Activated CD8-positive, alpha-beta memory T cell treated with anti-CD3 and anti-CD28 coated beads, Interleukin-2, amount 10 ng/mL, durations not matched to agents 7 days and 5 days (primary cell): ENCODE data around the gene WASHC2A. TPM values are rescaled to one million over a fixed set of nuclear protein-coding genes. Genes with fewer than 3 reads are reported as not detected.
"Not testable (repeated sequence)": the region's sequence is repeated elsewhere in the genome, so short reads cannot be mapped to it uniquely, and the experiment has no call there.

Experiments
- ATAC-seq: fragments of 150-1000 bp; cut with Tn5 transposase; one replicate; pipeline ENCODE4 v1.10.0; 2021; ENCODE audit warnings: moderate library complexity
- CTCF ChIA-PET: fragments of 350-600 bp; sonication (Branson Sonifier 250); formaldehyde crosslinking; loops from one replicate; lab custom pipeline; 2021; ENCODE audit warnings: antibody characterized with exemption; lab: Charles Lee
- DNase-seq: peaks from one replicate; pipeline ENCODE4 v3.0.0-alpha.2; 2020
- H3K27ac Mint-ChIP-seq: one replicate; pipeline ENCODE4 v1.8.0; 2021; ENCODE audit warnings: mild to moderate bottlenecking, mixed read lengths
- H3K27me3 Mint-ChIP-seq: one replicate; pipeline ENCODE4 v1.8.0; 2021; ENCODE audit warnings: mixed read lengths
- H3K36me3 Mint-ChIP-seq: one replicate; pipeline ENCODE4 v1.8.0; 2021; ENCODE audit warnings: mild to moderate bottlenecking, mixed read lengths
- H3K4me1 Mint-ChIP-seq: one replicate; pipeline ENCODE4 v1.8.0; 2021; ENCODE audit warnings: mixed read lengths
- H3K4me3 Mint-ChIP-seq: one replicate; pipeline ENCODE4 v1.8.0; 2021; ENCODE audit warnings: mild to moderate bottlenecking, moderate library complexity, mixed read lengths
- H3K9me3 Mint-ChIP-seq: one replicate; pipeline ENCODE4 v1.8.0; 2022; ENCODE audit warnings: low read depth, mixed read lengths
- total RNA-seq, 2 experiments: library from RNA; stranded (reverse); gene quantifications; one replicate each; pipeline ENCODE4 v1.2.3, GENCODE V29; 2021

WASHC2A gene
- 10 to 100 TPM; 32.5 to 33.3 TPM for total RNA-seq

GRCh38 chr10:50067546-50068351 lies at the start of gene WASHC2A:
WASHC2A (plus strand) TSS chr10:50067954; CDS start chr10:50068006, 52 bp downstream.
- CTCF ChIA-PET, H3K27me3 Mint-ChIP-seq, H3K36me3 Mint-ChIP-seq, H3K9me3 Mint-ChIP-seq: not testable (repeated sequence)
- Mint-ChIP-seq H3K27ac (peak within 1 kb of the TSS; percentile 83), H3K4me1 (peaks cover 12% of the 10 kb centered on the region), H3K4me3 (peak within 1 kb of the TSS; percentile 73)
- ATAC-seq (peak; percentile 96), DNase-seq (peak; percentile 97)

- H3K4me3 Mint-ChIP-seq, H3K27me3 Mint-ChIP-seq, CTCF ChIA-PET, H3K27ac Mint-ChIP-seq, H3K4me1 Mint-ChIP-seq, DNase-seq, ATAC-seq, H3K9me3 Mint-ChIP-seq, H3K36me3 Mint-ChIP-seq: not testable (repeated sequence)
Measured at GRCh38 chr10:50019279-50019678, 48.5 kb upstream of the WASHC2A start.

- H3K36me3 Mint-ChIP-seq, H3K4me1 Mint-ChIP-seq, CTCF ChIA-PET, DNase-seq, H3K27ac Mint-ChIP-seq, H3K4me3 Mint-ChIP-seq, ATAC-seq, H3K9me3 Mint-ChIP-seq: not testable (repeated sequence)
- peaks cover 21% of the 10 kb centered on the region for H3K27me3 Mint-ChIP-seq
Measured at GRCh38 chr10:50020451-50021024, 47.2 kb upstream of the WASHC2A start.

GRCh38 chr10:50021646-50022045 lies 46.1 kb upstream of the WASHC2A start:
- Mint-ChIP-seq H3K4me3 (no peak overlapping the region), H3K36me3 (no peaks in the 10 kb centered on the region), H3K9me3 (no peaks in the 10 kb centered on the region), H3K4me1 (no peaks in the 10 kb centered on the region), H3K27ac (no peak overlapping the region), H3K27me3 (peaks cover 30% of the 10 kb centered on the region)
- DNase-seq (no peak), ATAC-seq (no peak)
- CTCF ChIA-PET = no interaction called here

DNA sequence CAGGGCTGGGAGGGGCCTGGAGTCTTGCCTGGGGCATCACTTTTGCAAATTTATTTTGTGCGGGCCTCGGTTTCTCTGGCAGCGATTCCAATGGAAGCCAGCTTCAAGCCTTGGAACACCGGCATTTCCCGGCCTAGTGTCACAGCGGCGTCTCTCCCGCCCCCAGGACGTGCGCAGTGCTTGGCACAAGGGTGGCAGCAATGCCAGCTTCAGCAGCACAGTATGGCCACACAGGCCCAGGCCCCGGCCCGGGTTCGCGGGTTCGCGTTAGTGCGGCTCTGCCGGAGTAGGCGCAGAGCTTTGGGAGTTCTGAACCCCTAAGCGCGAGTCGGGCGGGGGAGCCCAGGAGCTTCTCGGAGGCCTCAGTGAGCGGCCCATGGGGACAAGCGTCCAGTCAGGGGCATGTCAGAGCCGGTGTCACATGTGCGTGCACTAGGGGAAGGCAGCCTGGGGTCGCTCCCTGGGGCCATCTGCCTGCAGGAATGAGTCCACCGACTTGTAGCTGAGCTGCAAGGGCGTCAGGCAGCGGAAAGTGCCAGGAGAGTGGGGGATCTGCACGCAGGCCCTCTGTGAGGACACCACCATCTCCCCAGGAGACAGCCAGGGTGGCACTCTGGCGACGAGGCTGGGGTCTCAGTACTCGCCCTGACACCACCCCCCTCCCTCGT lies 42.9 kb upstream of the WASHC2A start:
- H3K9me3 Mint-ChIP-seq, DNase-seq, H3K36me3 Mint-ChIP-seq, CTCF ChIA-PET, H3K4me1 Mint-ChIP-seq, H3K27ac Mint-ChIP-seq, H3K4me3 Mint-ChIP-seq, ATAC-seq: not testable (repeated sequence)
- peaks cover 34% of the 10 kb centered on the region for H3K27me3 Mint-ChIP-seq

DNA sequence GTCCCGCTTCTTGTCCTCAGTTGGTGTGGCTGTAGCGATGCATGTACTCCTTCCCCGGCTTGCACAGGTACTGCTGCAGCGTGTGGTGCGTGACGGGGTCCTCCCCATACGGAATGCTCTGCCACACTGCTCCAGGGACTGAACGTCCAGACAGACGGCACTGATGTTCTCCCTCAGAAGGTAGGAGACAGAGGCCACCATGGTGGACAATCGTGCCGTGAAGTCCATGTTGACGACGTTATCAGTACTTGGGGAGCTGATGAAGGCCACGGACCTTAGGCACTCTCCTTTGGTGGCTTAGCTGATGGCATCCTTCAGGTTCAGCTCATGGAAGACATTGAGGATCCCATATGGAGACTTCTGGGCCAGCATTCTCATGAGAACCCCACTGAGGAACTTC lies 42.1 kb upstream of the WASHC2A start:
- H3K4me1 Mint-ChIP-seq = no peaks in the 10 kb centered on the region
- H3K36me3 Mint-ChIP-seq = no peaks in the 10 kb centered on the region
- CTCF ChIA-PET = no interaction called here
- no peak overlapping the region for H3K27ac Mint-ChIP-seq
- ATAC-seq = no peak
- no peaks in the 10 kb centered on the region for H3K9me3 Mint-ChIP-seq
- DNase-seq = no peak
- H3K4me3 Mint-ChIP-seq = no peak overlapping the region
- peaks cover 34% of the 10 kb centered on the region for H3K27me3 Mint-ChIP-seq

DNA sequence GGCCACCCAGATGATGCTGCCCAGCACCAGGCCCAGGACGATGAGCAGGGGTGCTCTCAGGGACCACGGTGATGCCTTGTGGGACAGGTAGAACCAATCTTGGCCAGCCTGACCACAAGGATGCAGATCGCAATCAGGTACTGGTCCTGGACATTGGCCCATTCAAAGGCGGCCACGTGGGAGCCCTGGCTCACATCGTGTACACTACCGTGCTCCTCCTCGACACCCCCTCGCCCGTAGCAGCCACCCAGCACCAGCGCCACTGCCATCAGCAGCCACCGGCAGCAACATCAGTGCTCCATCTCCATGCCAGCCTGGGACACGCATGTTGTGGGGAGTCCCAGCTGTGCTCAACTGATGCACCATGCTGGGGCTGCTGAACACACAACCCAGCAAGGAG lies 40.6 kb upstream of the WASHC2A start:
- Mint-ChIP-seq H3K27ac (no peak overlapping the region), H3K4me1 (no peaks in the 10 kb centered on the region), H3K9me3 (no peaks in the 10 kb centered on the region), H3K36me3 (no peaks in the 10 kb centered on the region), H3K27me3 (peaks cover 34% of the 10 kb centered on the region), H3K4me3 (no peak overlapping the region)
- ATAC-seq (no peak), DNase-seq (no peak)
- CTCF ChIA-PET = no interaction called here

DNA sequence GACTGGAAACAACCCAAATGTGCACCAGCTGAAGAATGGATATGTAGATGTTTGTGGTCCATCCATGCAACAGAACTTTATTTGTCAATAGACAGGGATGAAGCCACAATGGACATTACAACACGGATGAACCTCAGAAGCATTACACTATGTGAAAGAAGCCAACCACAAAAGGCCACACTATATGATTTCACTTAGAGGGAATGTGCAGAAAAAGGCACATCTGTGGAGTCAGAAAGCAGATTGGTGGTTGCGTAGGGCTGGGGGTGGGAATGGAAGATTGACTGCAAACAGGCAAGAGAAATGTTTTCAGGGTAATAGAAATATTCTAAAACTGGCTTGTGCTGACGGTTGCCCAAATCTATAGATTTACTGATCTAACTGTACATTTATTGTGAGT lies 34.3 kb upstream of the WASHC2A start:
- Mint-ChIP-seq H3K27me3 (peaks cover 6% of the 10 kb centered on the region), H3K9me3 (no peaks in the 10 kb centered on the region), H3K4me3 (no peak overlapping the region), H3K4me1 (no peaks in the 10 kb centered on the region), H3K36me3 (no peaks in the 10 kb centered on the region), H3K27ac (no peak overlapping the region)
- CTCF ChIA-PET = no interaction called here
- no peak for DNase-seq
- no peak for ATAC-seq

DNA sequence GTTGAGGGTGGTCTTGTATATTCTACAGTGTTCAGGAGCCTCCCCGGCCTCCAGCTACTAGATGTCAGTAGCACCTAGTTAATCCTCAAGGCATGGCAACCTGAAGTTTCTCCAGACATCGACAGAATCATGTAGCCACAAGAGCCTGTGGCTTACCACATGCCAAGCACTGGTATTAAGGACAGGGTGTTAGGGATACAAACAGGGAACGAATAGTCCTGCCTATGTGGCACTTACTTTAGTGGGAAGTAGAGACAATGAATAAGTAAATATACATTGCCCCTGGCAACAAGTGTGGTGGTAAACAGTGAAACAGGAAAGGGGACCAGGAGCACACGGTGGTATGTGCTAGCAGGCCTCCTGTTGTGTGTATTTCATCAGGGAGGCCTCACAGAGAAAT lies 32.4 kb upstream of the WASHC2A start:
- H3K27ac Mint-ChIP-seq, H3K9me3 Mint-ChIP-seq, DNase-seq, H3K4me1 Mint-ChIP-seq, ATAC-seq, H3K4me3 Mint-ChIP-seq, H3K36me3 Mint-ChIP-seq, CTCF ChIA-PET, H3K27me3 Mint-ChIP-seq: not testable (repeated sequence)

- no peaks in the 10 kb centered on the region for H3K4me1 Mint-ChIP-seq
- peaks cover 3% of the 10 kb centered on the region for H3K27me3 Mint-ChIP-seq
- H3K4me3 Mint-ChIP-seq = no peak overlapping the region
- no peak for ATAC-seq
- H3K27ac Mint-ChIP-seq = no peak overlapping the region
- no peaks in the 10 kb centered on the region for H3K9me3 Mint-ChIP-seq
- CTCF ChIA-PET = no interaction called here
- no peak for DNase-seq
- no peaks in the 10 kb centered on the region for H3K36me3 Mint-ChIP-seq
Measured at GRCh38 chr10:50044941-50045664, 22.7 kb upstream of the WASHC2A start.

DNA sequence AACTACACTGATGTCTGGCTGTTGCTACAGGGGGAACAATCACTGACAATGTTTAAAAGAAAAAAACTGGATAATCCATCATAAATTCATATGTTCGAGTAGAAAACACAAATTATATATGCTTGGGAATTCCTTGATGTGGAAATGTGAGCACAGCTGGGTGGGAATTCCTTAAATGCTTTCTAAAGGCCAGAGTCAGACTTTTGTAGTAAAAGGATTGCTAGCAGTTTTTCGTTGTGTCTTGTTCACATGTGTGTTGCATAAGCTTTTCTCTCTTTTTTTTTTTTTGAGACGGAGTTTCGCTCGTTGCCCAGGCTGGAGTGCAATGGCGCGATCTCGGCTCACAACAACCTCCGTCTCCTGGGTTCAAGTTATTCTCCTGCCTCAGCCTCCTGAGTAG lies 21.3 kb upstream of the WASHC2A start:
- CTCF ChIA-PET = not testable (repeated sequence)

GRCh38 chr10:50047594-50047993 lies 20.2 kb upstream of the WASHC2A start:
- H3K4me1 Mint-ChIP-seq, H3K27ac Mint-ChIP-seq, H3K9me3 Mint-ChIP-seq, H3K27me3 Mint-ChIP-seq, CTCF ChIA-PET, H3K4me3 Mint-ChIP-seq, DNase-seq, ATAC-seq, H3K36me3 Mint-ChIP-seq: not testable (repeated sequence)

More for the DNA sequence above, 21.3 kb upstream of the WASHC2A start:
- not testable (repeated sequence) for H3K36me3 Mint-ChIP-seq, H3K4me1 Mint-ChIP-seq, H3K9me3 Mint-ChIP-seq, H3K27me3 Mint-ChIP-seq, ATAC-seq, DNase-seq, H3K27ac Mint-ChIP-seq, H3K4me3 Mint-ChIP-seq

DNA sequence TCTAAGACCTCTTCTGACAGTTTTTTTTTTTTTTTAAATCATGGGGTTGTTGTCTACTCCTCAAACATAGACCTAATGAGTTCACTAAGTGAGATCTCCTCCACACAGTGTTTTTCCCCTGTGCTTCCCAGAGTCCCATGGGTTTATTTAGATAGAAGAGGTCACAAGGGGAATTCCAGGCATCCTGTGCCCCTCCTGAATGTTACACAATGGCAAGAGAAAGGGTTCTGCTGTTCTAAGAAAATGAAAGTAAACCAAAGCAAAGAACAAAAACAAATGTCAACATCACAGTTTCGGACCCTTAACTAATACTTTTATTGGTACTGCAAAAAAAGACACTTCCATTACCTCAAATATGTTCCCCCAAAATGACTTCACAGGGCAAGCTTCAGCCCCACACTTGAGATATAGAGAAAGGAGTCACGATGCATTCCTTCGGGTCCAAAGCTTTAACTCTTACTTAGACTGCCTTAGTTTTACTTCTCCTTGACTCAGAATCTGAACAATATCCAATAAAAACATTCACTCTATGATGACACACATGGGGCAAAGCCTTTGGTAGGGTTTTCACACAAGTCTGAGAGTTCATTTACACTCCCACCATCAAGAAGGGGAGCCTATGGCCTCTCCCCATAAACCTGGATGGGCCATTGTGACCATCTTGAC lies 15.6 kb upstream of the WASHC2A start:
- H3K27ac Mint-ChIP-seq, H3K4me3 Mint-ChIP-seq, H3K9me3 Mint-ChIP-seq, ATAC-seq, CTCF ChIA-PET, H3K4me1 Mint-ChIP-seq, DNase-seq, H3K27me3 Mint-ChIP-seq, H3K36me3 Mint-ChIP-seq: not testable (repeated sequence)
